HG02973 (cell line): ENCODE results near the gene NKTR.

Experiments
- ATAC-seq: cut with Tn5 transposase; IDR thresholded peaks from one replicate; pipeline ENCODE4 v1.9.1; 2021; ENCODE audit warnings: moderate library complexity; ENCODE audit not compliant: unreplicated experiment

NKTR gene

GRCh38 chr3:42693530-42693930 is 93.0 kb downstream of the NKTR start:
- no peak for ATAC-seq

DNA sequence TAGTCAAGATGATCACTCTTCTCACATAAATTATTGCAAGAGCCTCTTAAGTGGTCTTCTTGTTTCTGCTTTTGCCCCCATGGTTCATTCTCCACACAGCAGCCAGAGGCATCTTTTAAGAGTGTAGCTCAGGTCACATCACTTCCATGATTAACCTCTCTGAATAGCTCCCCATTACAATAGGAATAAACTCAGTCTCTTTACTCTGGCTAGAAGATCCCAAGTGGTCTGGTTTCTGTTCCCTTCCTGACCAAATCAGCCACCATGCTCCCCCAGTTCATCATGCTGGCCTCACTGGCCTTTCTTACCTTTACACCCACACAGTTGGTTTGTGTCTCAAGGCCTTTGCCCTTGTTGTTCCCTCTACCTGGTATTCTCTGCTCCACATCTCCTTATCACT is 93.9 kb downstream of the NKTR start:
- ATAC-seq, result no peak

DNA sequence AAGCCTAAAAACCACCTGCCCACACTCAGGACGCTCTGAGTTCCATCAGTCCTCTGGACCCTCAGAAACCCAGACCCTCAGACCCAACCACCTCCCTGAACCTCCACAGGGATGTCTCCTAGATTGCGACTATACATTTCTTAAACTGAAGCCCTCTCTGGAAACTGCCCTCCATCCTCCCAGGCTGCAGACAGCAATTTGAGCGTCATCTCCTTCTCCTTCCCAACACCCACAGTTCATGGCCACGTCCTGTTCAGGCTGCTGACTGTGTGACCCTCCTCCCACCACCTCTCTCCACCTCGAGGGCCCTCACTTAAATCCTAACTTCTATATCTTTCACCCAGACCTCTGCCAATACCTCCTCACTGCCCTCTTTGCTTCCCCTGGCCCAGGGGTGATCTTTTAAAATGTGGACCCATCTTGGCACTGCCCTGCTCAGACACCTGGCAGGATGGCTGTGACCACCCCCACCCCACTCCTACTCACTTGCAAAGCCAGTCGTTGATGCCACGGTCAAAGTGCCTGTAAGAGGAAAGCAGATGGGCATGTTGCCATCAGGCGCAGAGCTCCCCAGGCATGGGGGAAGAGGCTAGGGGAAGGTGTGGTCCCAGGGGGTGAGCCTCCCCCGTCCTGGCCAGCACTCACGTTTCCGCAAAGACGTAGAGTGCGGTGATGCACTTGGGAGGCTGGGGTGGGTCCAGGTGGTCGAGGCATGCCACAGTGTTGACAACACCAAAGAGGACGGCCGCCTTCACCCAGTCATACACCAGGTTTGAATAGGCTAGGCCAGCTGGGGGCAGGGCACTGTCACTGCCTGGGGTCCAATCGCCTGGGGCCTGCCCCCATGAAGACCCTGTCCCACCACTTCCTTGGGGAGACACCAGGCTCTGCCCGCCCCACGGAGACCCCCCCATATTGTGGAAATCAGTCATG is 96.1 kb downstream of the NKTR start:
- no peak for ATAC-seq

DNA sequence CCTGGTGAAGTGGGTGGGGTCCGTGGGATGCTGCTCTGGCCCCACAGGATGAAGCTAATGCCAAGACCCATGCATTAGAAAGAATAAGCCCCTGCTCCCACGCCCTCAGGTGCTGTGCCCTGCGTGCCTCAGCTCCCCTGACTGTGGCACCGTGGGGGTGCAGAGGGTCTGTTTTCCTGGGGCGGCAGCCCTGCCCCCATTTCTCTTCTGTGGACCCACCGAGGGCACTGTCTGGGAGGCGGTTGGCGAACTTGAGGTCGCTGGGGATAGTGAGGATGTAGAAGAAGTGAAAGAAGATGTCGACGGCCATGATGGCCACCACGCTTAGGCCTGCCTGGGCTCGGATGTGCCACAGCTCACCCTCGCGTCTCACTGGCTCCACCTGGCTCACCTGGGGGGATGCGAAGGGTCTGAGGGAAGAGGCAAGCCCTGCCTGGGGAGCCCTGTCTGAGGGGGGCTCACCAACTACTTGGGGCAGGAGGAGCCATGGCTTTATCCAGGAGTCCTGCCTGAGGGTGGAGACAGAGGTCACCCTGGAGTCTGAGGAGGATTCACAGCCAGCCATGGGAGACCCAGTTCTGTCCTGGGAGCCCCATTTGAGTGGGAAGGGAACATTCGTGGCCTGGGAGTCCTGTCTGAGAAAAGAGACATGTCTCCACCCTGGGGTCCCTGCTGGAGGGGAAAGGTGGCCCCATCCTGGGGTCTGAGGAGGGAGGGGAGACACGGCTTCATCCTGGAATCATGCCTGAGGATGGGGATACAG is 97.0 kb downstream of the NKTR start:
- ATAC-seq, result no peak
